A549 (cell line): ENCODE data around the gene DCN.

Experiments used
- CHD2 ChIP-seq: fragments of 150-350 bp; IDR thresholded peaks from 2 replicates; pipeline ENCODE4 v1.6.1; 2014; ENCODE audit warnings: low read length; ENCODE audit not compliant: partially characterized antibody
- CTCF ChIP-seq: fragments of >200 bp; sonication (Bioruptor Twin); formaldehyde crosslinking; IDR thresholded peaks from 3 replicates; pipeline ENCODE4 v1.5.1; 2016
- ELK1 ChIP-seq: fragments of 150-350 bp; IDR thresholded peaks from 2 replicates; pipeline ENCODE4 v1.6.1; 2014; ENCODE audit warnings: low read depth, mild to moderate bottlenecking, low read length
- NR3C1 ChIP-seq: fragments of >200 bp; sonication (Bioruptor Twin); formaldehyde crosslinking; IDR thresholded peaks from 3 replicates; pipeline ENCODE4 v1.6.1; 2017
- POLR2AphosphoS2 ChIP-seq: conservative IDR thresholded peaks from 2 replicates; pipeline ENCODE4 v1.6.1; 2012; ENCODE audit warnings: low read length, improper control_type of control experiment, inconsistent platforms
- TF ChIP-seq, protein P1 (sequence below): fragments of 200-600 bp; sonication (generic); IDR thresholded peaks from 2 replicates; pipeline ENCODE4 v1.6.1; 2016; ENCODE audit warnings: antibody characterized with exemption, mild to moderate bottlenecking, moderate library complexity

- TF ChIP-seq, protein P1, sequence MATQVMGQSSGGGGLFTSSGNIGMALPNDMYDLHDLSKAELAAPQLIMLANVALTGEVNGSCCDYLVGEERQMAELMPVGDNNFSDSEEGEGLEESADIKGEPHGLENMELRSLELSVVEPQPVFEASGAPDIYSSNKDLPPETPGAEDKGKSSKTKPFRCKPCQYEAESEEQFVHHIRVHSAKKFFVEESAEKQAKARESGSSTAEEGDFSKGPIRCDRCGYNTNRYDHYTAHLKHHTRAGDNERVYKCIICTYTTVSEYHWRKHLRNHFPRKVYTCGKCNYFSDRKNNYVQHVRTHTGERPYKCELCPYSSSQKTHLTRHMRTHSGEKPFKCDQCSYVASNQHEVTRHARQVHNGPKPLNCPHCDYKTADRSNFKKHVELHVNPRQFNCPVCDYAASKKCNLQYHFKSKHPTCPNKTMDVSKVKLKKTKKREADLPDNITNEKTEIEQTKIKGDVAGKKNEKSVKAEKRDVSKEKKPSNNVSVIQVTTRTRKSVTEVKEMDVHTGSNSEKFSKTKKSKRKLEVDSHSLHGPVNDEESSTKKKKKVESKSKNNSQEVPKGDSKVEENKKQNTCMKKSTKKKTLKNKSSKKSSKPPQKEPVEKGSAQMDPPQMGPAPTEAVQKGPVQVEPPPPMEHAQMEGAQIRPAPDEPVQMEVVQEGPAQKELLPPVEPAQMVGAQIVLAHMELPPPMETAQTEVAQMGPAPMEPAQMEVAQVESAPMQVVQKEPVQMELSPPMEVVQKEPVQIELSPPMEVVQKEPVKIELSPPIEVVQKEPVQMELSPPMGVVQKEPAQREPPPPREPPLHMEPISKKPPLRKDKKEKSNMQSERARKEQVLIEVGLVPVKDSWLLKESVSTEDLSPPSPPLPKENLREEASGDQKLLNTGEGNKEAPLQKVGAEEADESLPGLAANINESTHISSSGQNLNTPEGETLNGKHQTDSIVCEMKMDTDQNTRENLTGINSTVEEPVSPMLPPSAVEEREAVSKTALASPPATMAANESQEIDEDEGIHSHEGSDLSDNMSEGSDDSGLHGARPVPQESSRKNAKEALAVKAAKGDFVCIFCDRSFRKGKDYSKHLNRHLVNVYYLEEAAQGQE, result no peak
- TF ChIP-seq CTCF (no peak), NR3C1 (no peak), POLR2AphosphoS2 (no peak), ELK1 (no peak), CHD2 (no peak)
These were observed 54.9 kb downstream of the DCN start for GRCh38 chr12:91127751-91128150.
